B cell (primary cell): ENCODE results near the gene ATF3. TPM values are rescaled to one million over a fixed set of nuclear protein-coding genes. Genes with fewer than 3 reads are reported as not detected.

Experiments
- ATAC-seq: fragments of 200-7000 bp; cut with Tn5 transposase; one replicate; pipeline ENCODE4 v1.10.0; 2021; ENCODE audit warnings: low read depth, mild to moderate bottlenecking, moderate number of reproducible peaks, moderate library complexity
- CTCF ChIA-PET: fragments of 350-600 bp; sonication (Branson Sonifier 250); formaldehyde crosslinking; loops from one replicate; lab custom pipeline; 2021; ENCODE audit warnings: antibody characterized with exemption, inconsistent platforms; lab: Charles Lee
- POLR2A ChIA-PET: fragments of 350-600 bp; sonication (Branson Sonifier 250); formaldehyde crosslinking; loops from one replicate; lab custom pipeline; 2021; ENCODE audit warnings: antibody characterized with exemption; lab: Charles Lee
- DNase-seq: peaks from one replicate; pipeline ENCODE4 v3.0.0; 2013
- H2AFZ ChIP-seq: 2 replicates; pipeline ENCODE4 v1.6.1; 2012; ENCODE audit warnings: mild to moderate bottlenecking, low read depth, low read length; ENCODE audit not compliant: insufficient read depth, poor library complexity, severe bottlenecking
- H3K27ac ChIP-seq, 2 donors: 1 replicate in 1 of 2; 2 replicates in 1 of 2; pipeline ENCODE4 v1.5.1; 2012 to 2013; ENCODE audit warnings: low read length in 2 of 2, mild to moderate bottlenecking in 2 of 2, moderate library complexity in 1 of 2
- H3K27me3 ChIP-seq, 4 experiments: fragments of 200-600 bp in 1 of 4; sonication (generic) in 1 of 4; replicated peaks in 1 of 4; 1 replicate in 2 of 4; 2 replicates in 2 of 4; pipeline versions ENCODE4 v1.6.1 to v1.7.0; 2013 to 2016; ENCODE audit warnings: low read length in 3 of 4, mild to moderate bottlenecking in 2 of 4, mixed read lengths in 1 of 4, moderate library complexity in 1 of 4; ENCODE audit not compliant: insufficient read depth in 4 of 4, control insufficient read depth in 3 of 4; ENCODE audit errors: control extremely low read depth in 1 of 4
- H3K36me3 ChIP-seq, 2 experiments: replicated peaks in 1 of 2; 1 replicate in 1 of 2; 2 replicates in 1 of 2; pipeline versions ENCODE4 v1.6.1 to v1.7.1; 2013; ENCODE audit warnings: low read length in 1 of 2; ENCODE audit not compliant: insufficient read depth in 2 of 2, control insufficient read depth in 1 of 2; ENCODE audit errors: control extremely low read depth in 1 of 2, extremely low read depth in 1 of 2
- H3K4me1 ChIP-seq, 2 donors: fragments of 200-600 bp in 1 of 2; sonication (generic) in 1 of 2; 1 replicate in 1 of 2; 2 replicates in 1 of 2; pipeline versions ENCODE4 v1.5.1 to v1.6.1; 2013 to 2017; ENCODE audit warnings: low read length in 2 of 2; ENCODE audit not compliant: control insufficient read depth in 2 of 2, insufficient read depth in 2 of 2
- H3K4me2 ChIP-seq: replicated peaks from 2 replicates; pipeline ENCODE3; 2012; ENCODE audit warnings: mild to moderate bottlenecking, low read depth, low read length; ENCODE audit not compliant: poor library complexity, severe bottlenecking
- H3K4me3 ChIP-seq, 5 experiments: fragments of 200-600 bp in 1 of 5; sonication (generic) in 1 of 5; 1 replicate in 3 of 5; 2 replicates in 2 of 5; pipeline versions ENCODE4 v1.5.1 to v1.7.0; 2011 to 2016; ENCODE audit warnings: low read length in 4 of 5, mild to moderate bottlenecking in 4 of 5, low read depth in 2 of 5, control low read depth in 1 of 5, moderate library complexity in 1 of 5; ENCODE audit not compliant: insufficient read depth in 1 of 5; ENCODE audit errors: control extremely low read depth in 1 of 5, extremely low read depth in 1 of 5
- H3K79me2 ChIP-seq: fragments of 200-600 bp; sonication (generic); one replicate; pipeline ENCODE4 v1.6.0; 2016; ENCODE audit warnings: low read length; ENCODE audit not compliant: control insufficient read depth, insufficient read depth
- H3K9ac ChIP-seq: fragments of 200-600 bp; sonication (generic); 2 replicates; pipeline ENCODE4 v1.6.1; 2017; ENCODE audit warnings: mild to moderate bottlenecking, low read length, moderate library complexity
- H3K9me3 ChIP-seq, 3 donors: one replicate each; pipeline versions ENCODE4 v1.6.1 to v1.7.1; 2013; ENCODE audit warnings: low read length in 2 of 3; ENCODE audit not compliant: control insufficient read depth in 2 of 3, insufficient read depth in 1 of 3; ENCODE audit errors: control extremely low read depth in 1 of 3
- H4K20me1 ChIP-seq: 2 replicates; pipeline ENCODE4 v1.6.0; 2012; ENCODE audit warnings: mild to moderate bottlenecking, low read length; ENCODE audit not compliant: insufficient read depth, control insufficient read depth, poor library complexity, severe bottlenecking
- H3K27ac Mint-ChIP-seq: one replicate; pipeline ENCODE4 v1.8.0; 2021; ENCODE audit warnings: mixed read lengths
- H3K27me3 Mint-ChIP-seq: one replicate; pipeline ENCODE4 v1.8.0; 2021; ENCODE audit warnings: mixed read lengths
- H3K4me1 Mint-ChIP-seq: one replicate; pipeline ENCODE4 v1.8.0; 2021; ENCODE audit warnings: mixed read lengths
- H3K4me3 Mint-ChIP-seq: one replicate; pipeline ENCODE4 v1.8.0; 2021; ENCODE audit warnings: mixed read lengths
- H3K9me3 Mint-ChIP-seq: one replicate; pipeline ENCODE4 v1.8.0; 2022; ENCODE audit warnings: mixed read lengths; ENCODE audit not compliant: insufficient read depth
- EZH2 ChIP-seq: IDR thresholded peaks from 2 replicates; pipeline ENCODE4 v1.6.1; 2012; ENCODE audit warnings: borderline replicate concordance, low read depth, mild to moderate bottlenecking, moderate library complexity, low read length; ENCODE audit not compliant: insufficient read depth, poor library complexity, severe bottlenecking
- WGBS: methylation state at CpG from one replicate; pipeline ENCODE4 v1.1.5; 2013; ENCODE audit warnings: missing lambda C conversion rate; ENCODE audit not compliant: insufficient coverage; 5-methylcytosine and 5-hydroxymethylcytosine counted together
- intact Hi-C: fragments of 100-400 bp; cut with micrococcal nuclease; formaldehyde crosslinking; loops from one replicate; pipeline ENCODE4 v1.10.0; 2022
- polyA plus RNA-seq: library from polyadenylated mRNA; depleted of rRNA; stranded (reverse); fragments of >200 nt; gene quantifications from 2 replicates; pipeline ENCODE4 v1.2.3, GENCODE V29; 2012
- total RNA-seq, 2 donors: library from RNA; stranded (reverse); fragments of 120-200 nt in 1 of 2; gene quantifications; 1 replicate in 1 of 2; 2 replicates in 1 of 2; pipeline versions ENCODE4 v1.2.3 to v1.2.4, GENCODE V29; 2013 to 2022
- TF ChIP-seq, protein P1 (sequence below): fragments of 200-600 bp; IDR thresholded peaks from one replicate; pipeline ENCODE4 v1.8.0; 2022; ENCODE audit warnings: antibody characterized with exemption, mild to moderate bottlenecking

Gene ATF3
- total and polyA plus RNA-seq, 2 donors (not counting 1 experiment from before 2014, with no cell fraction given) = 4.5 to 42.3 TPM

DNA sequence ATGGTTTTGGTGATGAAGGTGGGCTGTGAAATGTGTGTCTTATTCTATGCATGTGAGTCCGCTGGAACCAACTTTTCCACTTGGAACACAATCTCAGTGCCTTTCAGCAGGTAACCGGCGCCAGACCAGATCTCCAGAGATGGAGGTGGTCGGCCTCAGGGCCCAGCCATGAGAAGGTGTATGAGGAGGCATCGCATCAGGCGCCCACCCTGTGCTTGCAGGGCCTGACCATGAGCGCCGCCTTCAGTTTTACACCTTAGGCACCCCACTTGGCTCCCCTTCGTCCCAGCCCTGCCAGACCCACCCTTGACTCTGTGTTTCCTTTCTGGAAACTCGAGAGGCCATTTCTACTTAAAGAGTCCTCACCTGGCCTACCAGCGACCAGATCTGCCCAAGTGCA is 48.6 kb upstream of the ATF3 start:
- H3K4me1 ChIP-seq = peaks cover 12% of the 10 kb centered on the region in 2 donors
- no peak overlapping the region for H3K9ac ChIP-seq
- ChIA-PET CTCF (no interaction called here), POLR2A (no interaction called here)
- H4K20me1 ChIP-seq = no peaks in the 10 kb centered on the region
- H3K9me3 ChIP-seq = peaks cover 0 to 6% (median 0%) of the 10 kb centered on the region in 3 donors
- Mint-ChIP-seq H3K27ac (peak overlapping the region; percentile 96), H3K4me1 (peaks cover 13% of the 10 kb centered on the region), H3K4me3 (peak overlapping the region; percentile 90), H3K9me3 (peaks cover 3% of the 10 kb centered on the region), H3K27me3 (peaks cover 4% of the 10 kb centered on the region)
- ATAC-seq (no peak), DNase-seq (no peak)
- no peak overlapping the region for H2AFZ ChIP-seq
- 95% methylated on average over 6 of the region's 11 CpGs for WGBS
- H3K27me3 ChIP-seq = no peaks in the 10 kb centered on the region
- no peak overlapping the region for H3K4me2 ChIP-seq
- H3K36me3 ChIP-seq = no peaks in the 10 kb centered on the region
- no peaks in the 10 kb centered on the region for H3K79me2 ChIP-seq
- intact Hi-C loops = loop anchor here (1.0 to 5.0 kb wide), 7 partner anchors 7 to 455 kb away; partner anchors contain the start of genes ANGEL2, ATF3, NENF and PACC1
- H3K27ac ChIP-seq = no peak overlapping the region
- H3K4me3 ChIP-seq = no peak overlapping the region
- TF ChIP-seq, protein P1, sequence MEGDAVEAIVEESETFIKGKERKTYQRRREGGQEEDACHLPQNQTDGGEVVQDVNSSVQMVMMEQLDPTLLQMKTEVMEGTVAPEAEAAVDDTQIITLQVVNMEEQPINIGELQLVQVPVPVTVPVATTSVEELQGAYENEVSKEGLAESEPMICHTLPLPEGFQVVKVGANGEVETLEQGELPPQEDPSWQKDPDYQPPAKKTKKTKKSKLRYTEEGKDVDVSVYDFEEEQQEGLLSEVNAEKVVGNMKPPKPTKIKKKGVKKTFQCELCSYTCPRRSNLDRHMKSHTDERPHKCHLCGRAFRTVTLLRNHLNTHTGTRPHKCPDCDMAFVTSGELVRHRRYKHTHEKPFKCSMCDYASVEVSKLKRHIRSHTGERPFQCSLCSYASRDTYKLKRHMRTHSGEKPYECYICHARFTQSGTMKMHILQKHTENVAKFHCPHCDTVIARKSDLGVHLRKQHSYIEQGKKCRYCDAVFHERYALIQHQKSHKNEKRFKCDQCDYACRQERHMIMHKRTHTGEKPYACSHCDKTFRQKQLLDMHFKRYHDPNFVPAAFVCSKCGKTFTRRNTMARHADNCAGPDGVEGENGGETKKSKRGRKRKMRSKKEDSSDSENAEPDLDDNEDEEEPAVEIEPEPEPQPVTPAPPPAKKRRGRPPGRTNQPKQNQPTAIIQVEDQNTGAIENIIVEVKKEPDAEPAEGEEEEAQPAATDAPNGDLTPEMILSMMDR = no peak
- no peak for TF ChIP-seq EZH2

DNA sequence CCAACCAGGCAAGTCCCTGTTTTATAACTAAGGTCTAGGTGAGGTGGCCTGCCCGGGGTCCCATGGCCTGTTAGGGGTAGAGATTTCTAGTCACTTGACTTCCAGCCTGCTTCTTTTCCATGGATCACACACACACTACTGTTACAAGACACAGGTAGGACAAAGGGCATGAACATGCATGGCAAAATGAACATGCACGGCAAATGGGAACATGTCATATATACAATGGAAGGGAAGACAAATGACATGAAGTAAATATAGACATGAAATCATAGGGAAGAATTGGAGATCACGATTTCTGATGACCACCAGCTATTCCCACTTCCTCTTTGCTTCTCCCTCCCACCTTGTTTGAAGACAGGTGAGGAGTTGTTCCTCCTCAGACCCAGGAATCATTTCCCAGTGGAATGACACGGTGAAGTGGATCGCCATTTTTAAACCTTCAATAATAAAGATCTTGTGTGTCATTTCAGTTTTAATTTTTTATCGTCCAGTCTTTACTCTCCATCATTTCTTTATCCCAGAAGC is 47.6 kb upstream of the ATF3 start:
- Histone ChIP-seq H3K79me2 (no peaks in the 10 kb centered on the region), H3K9ac (no peak overlapping the region), H3K4me2 (no peak overlapping the region), H3K4me3 (no peak overlapping the region), H4K20me1 (no peaks in the 10 kb centered on the region), H3K9me3 (peaks cover 0 to 6% (median 0%) of the 10 kb centered on the region in 3 donors), H3K36me3 (no peaks in the 10 kb centered on the region), H3K4me1 (peaks cover 12% of the 10 kb centered on the region in 2 donors), H3K27ac (no peak overlapping the region), H2AFZ (no peak overlapping the region), H3K27me3 (no peaks in the 10 kb centered on the region)
- intact Hi-C loops = no loop called here
- WGBS = 100% methylated on average over 1 of the region's 6 CpGs
- no peak for ATAC-seq
- no peak overlapping the region for H3K27ac Mint-ChIP-seq
- TF ChIP-seq, protein P1 = no peak
- TF ChIP-seq EZH2 = no peak
- no peak for DNase-seq
- peaks cover 3% of the 10 kb centered on the region for H3K9me3 Mint-ChIP-seq
- H3K4me3 Mint-ChIP-seq = peak overlapping the region; percentile 37
- POLR2A ChIA-PET = interaction anchor here (1.2 kb wide), 1 partner anchor 47 kb away, joined by 3 read pairs; the partner anchor contains the start of gene ATF3
- H3K4me1 Mint-ChIP-seq = peaks cover 18% of the 10 kb centered on the region
- CTCF ChIA-PET = no interaction called here
- peaks cover 4% of the 10 kb centered on the region for H3K27me3 Mint-ChIP-seq
